ENCODE data around the gene MAGOH. TPM values are rescaled to one million over a fixed set of nuclear protein-coding genes. Genes with fewer than 3 reads are reported as not detected.
A peak's percentile ranks its signal among the peaks of the same experiment; 100 is the strongest.

The MAGOH gene
- total and polyA plus RNA-seq, 7 donors = 15.9 to 103 (median 33.6) TPM

- H3K9me3 ChIP-seq = no peaks in the 10 kb centered on the region
- no peaks in the 10 kb centered on the region for H3K27me3 ChIP-seq (ENCODE audit: insufficient read depth in 3 of 3, low read length in 2 of 3)
- H3K36me3 ChIP-seq (ENCODE audit: insufficient read depth in 1 of 2, low read depth in 1 of 2) = peaks cover 0 to 6% of the 10 kb centered on the region in 2 donors
- H3K4me3 ChIP-seq = peak overlapping the region; percentile 93
- DNase-seq (no peak), ATAC-seq (peak in 3 of 4 donors; percentile 22 to 34 (median 28))
- 25 to 31% (median 27%) methylated on average over 9 of the region's 9 CpGs for WGBS, 3 donors
- H3K4me1 ChIP-seq = peaks cover 31% of the 10 kb centered on the region
- intact Hi-C loops (cut with DNase I) = loop anchor here (5.0 to 10.0 kb wide), 2 partner anchors 41 to 181 kb away; partner anchors contain the start of gene MAGOH (in 1 of the 2)
- H3K27ac ChIP-seq = peak overlapping the region; percentile 98
- no peak for TF ChIP-seq CTCF (IDR thresholded peaks at IDR 0.05)
These were observed 42.3 kb downstream of the MAGOH start for GRCh38 chr1:53196017-53196484.

GRCh38 chr1:53195246-53196016 is 42.9 kb downstream of the MAGOH start:
- Histone ChIP-seq H3K4me1 (peaks cover 31% of the 10 kb centered on the region), H3K9me3 (no peaks in the 10 kb centered on the region), H3K36me3 (ENCODE audit: insufficient read depth in 1 of 2, low read depth in 1 of 2) (peaks cover 0 to under 1% of the 10 kb centered on the region in 2 donors), H3K4me3 (peak overlapping the region; percentile 93), H3K27me3 (ENCODE audit: insufficient read depth in 3 of 3, low read length in 2 of 3) (no peaks in the 10 kb centered on the region), H3K27ac (peak overlapping the region; percentile 98)
- 48 to 66% (median 48%) methylated on average over 11 of the region's 11 CpGs for WGBS, 3 donors
- no peak for TF ChIP-seq CTCF (IDR thresholded peaks at IDR 0.05)
- DNase-seq (no peak), ATAC-seq (no peak)
- intact Hi-C loops (cut with DNase I) = loop anchor here (5.0 to 10.0 kb wide), 2 partner anchors 42 to 181 kb away; partner anchors contain the start of gene MAGOH (in 1 of the 2)

GRCh38 chr1:53190210-53190611 is 48.1 kb downstream of the MAGOH start:
- Histone ChIP-seq H3K9me3 (no peaks in the 10 kb centered on the region), H3K4me1 (peaks cover under 1% of the 10 kb centered on the region), H3K27ac (no peak overlapping the region), H3K27me3 (ENCODE audit: insufficient read depth in 3 of 3, low read length in 2 of 3) (no peaks in the 10 kb centered on the region), H3K36me3 (ENCODE audit: insufficient read depth in 1 of 2, low read depth in 1 of 2) (no peaks in the 10 kb centered on the region), H3K4me3 (no peak overlapping the region)
- no peak for TF ChIP-seq CTCF (IDR thresholded peaks at IDR 0.05)
- intact Hi-C loops (cut with DNase I) = loop anchor here (5.0 to 10.0 kb wide), 2 partner anchors 175 to 348 kb away; partner anchors contain the start of gene ZYG11A (in 1 of the 2)
- DNase-seq = no peak
- WGBS, 3 donors = 70 to 72% (median 71%) methylated on average over 10 of the region's 10 CpGs
- ATAC-seq = no peak

- ATAC-seq (no peak), DNase-seq (no peak)
- no peak for TF ChIP-seq CTCF (IDR thresholded peaks at IDR 0.05)
- intact Hi-C loops (cut with DNase I) = no loop called here
- Histone ChIP-seq H3K36me3 (ENCODE audit: insufficient read depth in 1 of 2, low read depth in 1 of 2) (no peaks in the 10 kb centered on the region), H3K27me3 (ENCODE audit: insufficient read depth in 3 of 3, low read length in 2 of 3) (no peaks in the 10 kb centered on the region), H3K9me3 (no peaks in the 10 kb centered on the region), H3K4me1 (no peaks in the 10 kb centered on the region), H3K4me3 (no peak overlapping the region), H3K27ac (no peak overlapping the region)
- 62 to 70% (median 64%) methylated on average over 5 of the region's 5 CpGs for WGBS, 3 donors
These were observed 49.3 kb downstream of the MAGOH start for GRCh38 chr1:53189061-53189460.
